Fibroblast of skin of right quadriceps (primary cell): Measurements from ENCODE around the gene NCOR2.

Experiments
- DNase-seq: peaks from one replicate; pipeline ENCODE4 v3.0.0-alpha.2; 2013

NCOR2 gene

GRCh38 chr12:124542021-124542949, 25.1 kb downstream of the NCOR2 start:
- no peak for DNase-seq

- DNase-seq, result no peak
These were observed 26.1 kb downstream of the NCOR2 start for GRCh38 chr12:124541322-124541721.

GRCh38 chr12:124539084-124540041, 28.0 kb downstream of the NCOR2 start:
- no peak for DNase-seq

- DNase-seq, result no peak
These were observed 29.0 kb downstream of the NCOR2 start for GRCh38 chr12:124538194-124539082.

- no peak for DNase-seq
These were observed 29.8 kb downstream of the NCOR2 start for GRCh38 chr12:124537525-124538193.

GRCh38 chr12:124536641-124537040, 30.8 kb downstream of the NCOR2 start:
- DNase-seq, result peak; percentile 63

- DNase-seq, result no peak
These were observed 32.4 kb downstream of the NCOR2 start for GRCh38 chr12:124534776-124535740.

GRCh38 chr12:124533456-124533855, 34.0 kb downstream of the NCOR2 start:
- DNase-seq, result no peak

GRCh38 chr12:124532967-124533366, 34.4 kb downstream of the NCOR2 start:
- no peak for DNase-seq

GRCh38 chr12:124532331-124532750, 35.1 kb downstream of the NCOR2 start:
- DNase-seq, result no peak

- no peak for DNase-seq
These were observed 35.5 kb downstream of the NCOR2 start for GRCh38 chr12:124531906-124532305.

GRCh38 chr12:124531281-124531745, 36.1 kb downstream of the NCOR2 start:
- no peak for DNase-seq

GRCh38 chr12:124530637-124531263, 36.7 kb downstream of the NCOR2 start:
- DNase-seq, result no peak

- no peak for DNase-seq
These were observed 37.7 kb downstream of the NCOR2 start for GRCh38 chr12:124529565-124530276.

- DNase-seq, result peak; percentile 92
These were observed 39.4 kb downstream of the NCOR2 start for GRCh38 chr12:124527861-124528561.

- no peak for DNase-seq
These were observed 41.3 kb downstream of the NCOR2 start for GRCh38 chr12:124525927-124526692.

GRCh38 chr12:124525455-124525854, 42.0 kb downstream of the NCOR2 start:
- DNase-seq, result no peak
